ENCODE data around the gene TIMM29.
"Not testable (repeated sequence)": the region's sequence is repeated elsewhere in the genome, so short reads cannot be mapped to it uniquely, and the experiment has no call there.

Gene TIMM29

GRCh38 chr19:10913716-10914340 is 14.8 kb upstream of the TIMM29 start:
- no peak for DNase-seq

GRCh38 chr19:10915130-10916091 is 13.2 kb upstream of the TIMM29 start:
- DNase-seq = no peak

DNA sequence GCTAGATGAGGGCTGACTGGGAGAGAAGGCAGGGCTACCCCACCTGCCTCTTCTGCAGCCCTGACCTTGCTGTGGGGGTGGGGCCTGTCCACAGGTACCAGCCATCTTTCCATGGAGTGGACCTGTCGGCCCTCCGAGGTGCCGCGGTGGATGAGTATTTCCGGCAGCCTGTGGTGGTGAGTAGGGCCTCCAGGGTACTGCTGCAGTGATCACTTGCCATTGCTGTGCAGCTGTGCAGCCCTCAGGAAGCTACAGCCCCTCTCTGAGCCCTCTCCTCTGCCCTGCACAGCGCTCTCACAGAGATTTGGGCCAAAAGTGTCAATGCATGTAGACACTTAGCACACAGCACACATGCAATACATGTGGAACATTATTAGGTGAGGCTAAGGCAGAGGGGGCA is 12.0 kb upstream of the TIMM29 start:
- no peak for DNase-seq

DNA sequence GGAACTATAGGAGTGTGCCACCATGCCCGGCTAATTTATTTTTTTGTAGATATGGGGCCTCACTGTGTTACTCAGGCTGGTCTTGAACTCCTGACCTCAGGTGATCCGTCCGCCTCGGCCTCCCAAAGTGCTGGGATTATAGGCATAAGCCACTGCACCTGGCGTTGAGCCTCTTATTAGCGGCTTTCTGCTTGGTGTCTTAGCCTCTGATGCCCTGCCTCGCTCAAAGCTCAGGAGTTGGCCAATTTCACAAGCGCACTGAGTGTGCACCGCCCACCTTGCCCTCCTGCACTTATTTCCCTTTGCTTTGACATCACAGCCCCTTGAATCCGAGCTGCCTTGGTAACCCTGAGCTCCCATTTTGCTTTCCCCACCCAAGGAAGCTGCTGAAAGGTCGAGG is 10.3 kb upstream of the TIMM29 start:
- no peak for DNase-seq

GRCh38 chr19:10919352-10920287 is 9.0 kb upstream of the TIMM29 start:
- no peak for DNase-seq

GRCh38 chr19:10920288-10920655 is 8.3 kb upstream of the TIMM29 start:
- DNase-seq = no peak

DNA sequence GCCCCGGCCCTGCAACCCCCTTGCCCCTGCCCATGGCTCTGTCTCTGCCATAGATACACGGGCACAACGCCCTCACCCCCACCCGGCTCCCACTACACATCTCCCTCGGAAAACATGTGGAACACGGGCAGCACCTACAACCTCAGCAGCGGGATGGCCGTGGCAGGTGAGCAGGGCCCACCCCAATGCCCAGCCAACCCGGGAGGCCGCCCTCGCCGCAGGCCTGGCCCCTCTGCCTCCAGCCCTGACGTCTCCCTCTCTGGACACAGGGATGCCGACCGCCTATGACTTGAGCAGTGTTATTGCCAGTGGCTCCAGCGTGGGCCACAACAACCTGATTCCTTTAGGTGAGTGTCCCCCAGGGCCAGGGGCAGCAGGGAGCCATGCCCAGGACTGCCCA is 7.8 kb upstream of the TIMM29 start:
- DNase-seq = no peak

GRCh38 chr19:10921199-10921909 is 7.3 kb upstream of the TIMM29 start:
- DNase-seq = no peak

DNA sequence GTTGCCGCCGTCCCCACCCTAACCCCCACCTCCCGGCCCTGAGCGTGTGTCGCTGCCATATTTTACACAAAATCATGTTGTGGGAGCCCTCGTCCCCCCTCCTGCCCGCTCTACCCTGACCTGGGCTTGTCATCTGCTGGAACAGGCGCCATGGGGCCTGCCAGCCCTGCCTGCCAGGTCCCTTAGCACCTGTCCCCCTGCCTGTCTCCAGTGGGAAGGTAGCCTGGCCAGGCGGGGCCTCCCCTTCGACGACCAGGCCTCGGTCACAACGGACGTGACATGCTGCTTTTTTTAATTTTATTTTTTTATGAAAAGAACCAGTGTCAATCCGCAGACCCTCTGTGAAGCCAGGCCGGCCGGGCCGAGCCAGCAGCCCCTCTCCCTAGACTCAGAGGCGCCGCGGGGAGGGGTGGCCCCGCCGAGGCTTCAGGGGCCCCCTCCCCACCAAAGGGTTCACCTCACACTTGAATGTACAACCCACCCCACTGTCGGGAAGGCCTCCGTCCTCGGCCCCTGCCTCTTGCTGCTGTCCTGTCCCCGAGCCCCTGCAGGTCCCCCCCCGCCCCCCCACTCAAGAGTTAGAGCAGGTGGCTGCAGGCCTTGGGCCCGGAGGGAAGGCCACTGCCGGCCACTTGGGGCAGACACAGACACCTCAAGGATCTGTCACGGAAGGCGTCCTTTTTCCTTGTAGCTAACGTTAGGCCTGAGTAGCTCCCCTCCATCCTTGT is 6.5 kb upstream of the TIMM29 start:
- DNase-seq = no peak

GRCh38 chr19:10922638-10923014 is 6.0 kb upstream of the TIMM29 start:
- no peak for DNase-seq

- no peak for DNase-seq
These were observed 5.1 kb upstream of the TIMM29 start for GRCh38 chr19:10923260-10924112.

- no peak for DNase-seq
These were observed 4.0 kb upstream of the TIMM29 start for GRCh38 chr19:10924597-10924996.

DNA sequence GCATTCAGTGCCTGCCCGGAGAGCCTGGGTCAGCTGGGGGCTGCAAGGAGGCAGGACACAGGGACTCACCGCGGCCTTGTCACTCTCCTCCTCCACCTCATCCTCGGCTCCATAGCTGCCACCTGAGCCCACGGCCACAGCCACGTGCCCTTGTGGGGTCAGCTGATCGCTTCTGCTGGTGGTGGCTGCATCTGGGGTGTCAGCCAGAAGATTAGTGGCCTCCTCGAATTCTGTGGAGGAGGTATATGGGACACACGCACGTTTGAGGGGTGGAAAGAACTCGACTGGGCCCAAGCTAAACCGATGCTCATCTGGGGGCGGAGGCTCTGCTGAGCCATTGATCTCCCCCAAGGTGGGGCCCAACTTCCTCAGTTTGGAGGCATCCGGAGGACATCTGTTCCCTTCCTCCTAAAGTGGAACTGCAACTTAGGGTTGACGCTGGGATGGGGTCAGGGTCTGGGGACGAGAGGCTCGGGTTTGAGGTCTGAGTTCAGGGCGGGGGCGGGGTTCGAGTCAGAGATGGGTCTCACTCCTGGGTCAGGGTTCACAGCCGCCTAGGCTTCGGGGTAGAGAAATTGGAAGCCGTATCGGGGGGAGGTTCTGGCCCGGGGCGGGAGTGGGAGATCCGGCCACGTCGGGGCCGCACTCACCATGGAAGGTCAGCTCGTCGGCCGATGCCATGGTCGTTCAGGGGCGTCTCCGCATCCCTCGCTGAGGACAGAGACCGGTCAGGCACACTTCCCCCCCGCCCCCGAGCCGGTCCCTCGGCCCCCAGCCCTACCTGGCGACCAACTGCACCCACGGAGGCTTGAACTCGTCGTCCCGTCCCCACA is 665 bp upstream of the TIMM29 start:
- no peak for DNase-seq

DNA sequence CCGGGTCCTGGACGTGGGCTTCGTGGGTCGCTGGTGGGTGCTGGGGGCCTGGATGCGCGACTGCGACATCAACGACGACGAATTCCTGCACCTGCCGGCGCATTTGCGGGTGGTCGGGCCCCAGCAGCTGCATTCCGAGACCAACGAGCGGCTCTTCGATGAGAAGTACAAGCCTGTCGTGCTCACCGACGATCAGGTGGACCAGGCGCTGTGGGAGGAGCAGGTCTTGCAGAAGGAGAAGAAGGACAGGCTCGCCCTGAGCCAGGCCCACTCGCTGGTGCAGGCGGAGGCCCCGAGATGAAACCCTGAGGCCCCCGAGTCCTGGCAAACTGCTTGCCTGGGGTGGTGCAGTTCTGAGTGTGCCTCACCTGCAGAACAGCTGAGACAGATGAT is 787 bp downstream of the TIMM29 start:
- DNase-seq = no peak

DNA sequence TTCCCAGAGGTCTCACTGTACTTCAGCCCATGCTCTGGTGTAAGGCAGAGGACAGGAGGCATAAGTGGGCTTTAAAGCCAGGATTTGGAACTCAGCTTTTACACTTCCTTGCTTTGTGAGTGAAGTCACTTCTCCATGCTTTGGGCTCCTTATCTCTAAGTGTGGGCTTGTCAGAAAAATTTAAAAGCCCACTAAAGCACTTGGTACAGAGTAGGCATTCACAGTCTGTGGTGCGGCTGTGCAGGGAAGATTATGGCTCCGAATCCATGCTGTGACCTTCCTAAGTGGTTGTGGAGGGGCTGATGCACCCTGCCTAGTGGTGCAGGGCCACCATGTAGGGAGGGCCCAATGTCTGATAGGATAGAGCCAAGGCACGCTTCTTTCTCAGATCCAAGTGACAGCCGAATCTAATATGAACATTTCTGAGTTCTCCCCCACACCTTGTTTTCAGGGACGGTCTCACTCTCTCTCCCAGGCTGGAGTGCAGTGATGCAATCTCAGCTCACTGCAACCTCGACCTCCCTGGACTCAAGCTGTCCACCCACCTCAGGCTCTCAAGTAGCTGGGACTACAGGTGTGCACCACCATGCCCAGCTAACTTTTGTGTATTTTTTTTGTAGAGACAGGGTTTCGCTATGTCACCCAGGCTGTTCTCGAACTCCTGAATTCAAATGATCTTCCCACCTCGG is 6.9 kb downstream of the TIMM29 start:
- DNase-seq = no peak

GRCh38 chr19:10936661-10937084 is 8.1 kb downstream of the TIMM29 start:
- peak; percentile 64 for DNase-seq

DNA sequence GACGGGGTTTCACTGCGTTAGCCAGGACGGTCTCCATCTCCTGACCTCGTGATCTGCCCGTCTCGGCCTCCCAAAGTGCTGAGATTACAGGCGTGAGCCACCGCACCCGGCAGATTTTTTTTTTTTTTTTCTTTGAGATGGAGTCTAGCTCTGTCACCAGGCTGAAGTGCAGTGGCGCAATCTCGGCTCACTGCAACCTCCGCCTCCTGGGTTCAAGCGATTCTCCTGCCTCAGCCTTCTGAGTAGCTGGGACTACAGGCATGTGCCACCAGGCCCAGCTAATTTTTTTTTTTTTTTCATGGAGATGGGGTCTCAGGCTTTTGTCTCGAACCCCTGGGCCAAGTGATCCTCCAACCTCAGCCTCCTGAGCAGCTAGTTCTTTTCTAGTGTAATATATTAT is 13.0 kb downstream of the TIMM29 start:
- not testable (repeated sequence) for DNase-seq

- DNase-seq = not testable (repeated sequence)
These were observed 14.8 kb downstream of the TIMM29 start for GRCh38 chr19:10943412-10943811.

DNA sequence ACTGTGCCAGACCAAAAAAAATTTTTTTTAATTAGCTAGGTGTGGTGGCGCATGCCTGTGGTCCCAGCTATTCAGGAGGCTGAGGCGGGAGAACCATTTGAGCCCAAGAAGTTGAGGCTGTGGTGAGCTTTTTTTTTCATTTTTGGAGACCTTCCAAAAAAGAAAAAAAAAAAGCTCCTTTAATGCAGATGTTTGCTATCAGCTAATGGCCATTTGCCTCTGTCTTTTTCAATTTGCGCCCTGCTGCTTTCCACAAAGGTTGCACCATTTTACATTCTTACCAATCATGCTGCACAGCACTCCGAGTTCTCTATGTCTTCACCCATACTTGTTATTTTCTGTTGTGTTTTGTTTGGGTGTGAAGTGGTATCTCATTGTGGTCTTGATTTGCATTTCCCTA is 16.7 kb downstream of the TIMM29 start:
- no peak for DNase-seq
